Jurkat, Clone E6-1 (cell line): ENCODE data around the gene PPP2R5C.
A peak's percentile ranks its signal among the peaks of the same experiment; 100 is the strongest.

Experiments used
- DNase-seq: peaks from one replicate; pipeline ENCODE4 v3.0.0-alpha.2; 2011; ENCODE audit warnings: low read depth, low spot score
- H3K4me3 ChIP-seq: 2 replicates; pipeline ENCODE4 v1.5.1; 2011; ENCODE audit warnings: mild to moderate bottlenecking, low read length, control low read depth, moderate library complexity

Gene PPP2R5C

GRCh38 chr14:101875041-101875726 lies 113.7 kb downstream of the PPP2R5C start:
- peak overlapping the region; percentile 40 for H3K4me3 ChIP-seq

DNA sequence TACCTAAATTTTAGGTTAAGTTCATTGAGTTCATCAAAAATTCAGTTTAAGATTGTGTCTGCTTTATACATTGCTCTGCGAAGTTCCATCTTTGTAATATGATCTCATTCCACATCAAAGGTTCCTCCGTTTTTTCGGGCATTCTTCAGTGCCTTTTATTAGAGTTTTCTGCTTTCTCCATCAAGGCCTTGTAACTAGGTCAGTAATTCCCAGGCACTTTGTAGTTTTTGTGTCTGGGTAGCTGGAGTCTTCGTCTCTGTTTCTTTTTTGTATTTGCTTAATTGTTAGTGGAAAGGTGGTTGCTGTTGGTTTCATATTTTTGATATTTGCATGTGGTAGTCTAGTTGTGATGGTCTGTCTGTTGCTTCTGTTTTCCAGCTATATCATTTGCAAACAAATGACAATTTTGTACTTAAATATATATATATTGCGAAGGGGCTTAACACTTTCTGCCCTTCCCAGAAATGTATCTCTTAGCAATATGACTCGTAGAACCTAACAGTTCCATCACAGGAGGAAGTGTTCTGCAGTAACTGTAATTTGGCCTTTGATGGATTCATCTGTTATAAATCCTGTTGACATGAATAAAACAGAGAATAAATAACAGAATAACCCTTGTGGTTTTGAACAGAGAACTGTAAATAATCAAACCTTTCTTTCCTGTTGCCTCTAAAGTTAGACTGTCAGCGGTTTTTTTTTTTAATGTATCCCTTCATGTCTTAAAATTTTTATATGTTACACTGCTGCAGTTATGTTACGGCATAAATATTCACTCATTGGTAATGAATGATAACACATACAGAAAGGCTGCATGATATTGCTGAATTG lies 114.4 kb downstream of the PPP2R5C start:
- no peak for DNase-seq

More at GRCh38 chr14:101875041-101875726, 113.7 kb downstream of the PPP2R5C start:
- DNase-seq = no peak

GRCh38 chr14:101876555-101876938 lies 115.0 kb downstream of the PPP2R5C start:
- peak; percentile 93 for DNase-seq
- H3K4me3 ChIP-seq = peak overlapping the region; percentile 40

More for the DNA sequence above, 114.4 kb downstream of the PPP2R5C start:
- H3K4me3 ChIP-seq = peak overlapping the region; percentile 40

GRCh38 chr14:101877766-101878165 lies 116.3 kb downstream of the PPP2R5C start:
- H3K4me3 ChIP-seq = no peak overlapping the region
- DNase-seq = no peak

DNA sequence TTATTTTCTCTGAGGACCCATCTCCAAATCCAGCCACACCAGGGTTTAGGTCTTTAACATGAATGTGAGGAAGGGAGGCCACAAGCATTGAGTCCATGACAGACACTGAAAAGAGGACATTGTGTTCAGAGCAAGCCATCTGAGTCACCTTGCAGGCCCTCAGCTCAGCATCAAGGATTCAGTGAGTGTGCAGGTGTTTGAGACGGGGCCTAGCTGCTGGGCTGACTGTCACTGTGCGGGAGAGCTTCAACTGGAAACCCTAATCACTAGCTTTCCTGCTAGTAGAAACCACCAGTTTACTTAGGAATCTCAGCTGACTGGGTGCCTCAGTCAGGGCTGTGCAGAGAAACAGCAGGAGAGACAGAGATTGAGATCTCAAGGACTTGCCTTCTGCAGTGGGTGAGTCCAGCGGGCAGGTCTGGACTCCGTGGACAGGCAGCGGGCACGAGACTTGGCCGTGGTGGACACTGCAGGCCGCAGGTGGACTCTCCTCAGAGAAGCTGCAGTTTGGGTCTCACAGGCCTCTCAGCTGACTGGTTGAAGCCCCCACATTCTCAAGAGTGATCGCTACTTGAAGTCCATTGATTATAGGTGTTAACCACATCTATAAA lies 116.8 kb downstream of the PPP2R5C start:
- H3K4me3 ChIP-seq = no peak overlapping the region
- DNase-seq = no peak

GRCh38 chr14:101878822-101879528 lies 117.5 kb downstream of the PPP2R5C start:
- H3K4me3 ChIP-seq = no peak overlapping the region
- DNase-seq = no peak

- no peak for DNase-seq
- H3K4me3 ChIP-seq = no peak overlapping the region
Measured at GRCh38 chr14:101879529-101880336, 118.2 kb downstream of the PPP2R5C start.

DNA sequence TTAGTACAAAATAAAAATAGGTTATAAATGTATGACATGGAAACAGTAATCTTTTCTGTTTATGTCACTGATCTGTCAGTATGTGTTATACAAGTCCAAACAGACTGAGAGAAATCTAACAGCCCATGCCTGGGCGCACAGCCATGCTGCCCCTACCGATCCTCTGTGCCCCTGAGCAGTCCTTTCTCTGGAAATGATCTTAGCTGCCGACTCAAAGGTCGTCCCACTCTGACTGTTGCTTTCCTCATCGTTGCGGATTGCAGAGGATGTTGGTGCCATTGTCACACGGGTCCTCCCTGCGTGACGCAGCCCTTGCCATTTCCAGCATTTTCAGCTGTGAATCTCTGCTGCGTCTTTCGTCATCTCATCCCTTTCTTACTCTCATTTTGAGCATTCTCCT lies 119.9 kb downstream of the PPP2R5C start:
- DNase-seq = no peak
- H3K4me3 ChIP-seq = no peak overlapping the region

DNA sequence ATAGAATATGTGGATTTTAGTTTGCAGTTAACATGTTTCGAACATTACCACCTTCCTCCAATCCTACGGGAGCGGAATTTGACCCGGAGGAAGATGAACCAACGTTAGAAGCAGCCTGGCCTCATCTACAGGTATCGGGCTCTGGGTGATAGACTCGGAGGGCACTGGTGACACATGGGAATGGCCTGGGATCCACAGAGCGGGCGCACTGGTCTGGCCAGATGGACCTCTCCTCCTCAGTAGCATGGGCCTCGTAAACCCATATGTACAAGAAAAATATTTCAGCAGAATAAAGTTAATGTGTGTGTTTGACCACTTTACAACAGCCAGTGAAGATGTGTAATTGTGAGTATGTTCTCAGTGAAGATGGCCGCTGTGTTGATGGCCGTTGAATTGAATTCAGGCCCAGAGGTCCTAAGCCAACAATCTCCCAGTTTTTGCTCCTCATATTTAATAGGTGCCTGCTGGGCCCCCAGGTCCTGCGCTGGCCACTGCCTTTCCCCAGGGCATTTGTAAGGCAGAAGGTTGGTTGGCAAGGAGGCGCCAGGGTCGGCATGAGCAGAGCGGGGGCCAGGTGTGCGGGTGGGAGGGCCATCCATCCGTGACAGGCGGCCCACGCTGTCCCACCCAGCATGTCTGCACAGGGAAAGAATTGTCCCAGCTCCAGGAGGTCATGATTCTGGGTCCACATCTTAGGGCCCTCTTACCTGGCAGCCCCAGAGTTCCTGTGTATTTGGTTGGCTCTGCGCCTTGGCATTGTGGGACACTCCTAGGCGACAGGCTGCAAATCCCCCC lies 120.8 kb downstream of the PPP2R5C start:
- H3K4me3 ChIP-seq = no peak overlapping the region

DNA sequence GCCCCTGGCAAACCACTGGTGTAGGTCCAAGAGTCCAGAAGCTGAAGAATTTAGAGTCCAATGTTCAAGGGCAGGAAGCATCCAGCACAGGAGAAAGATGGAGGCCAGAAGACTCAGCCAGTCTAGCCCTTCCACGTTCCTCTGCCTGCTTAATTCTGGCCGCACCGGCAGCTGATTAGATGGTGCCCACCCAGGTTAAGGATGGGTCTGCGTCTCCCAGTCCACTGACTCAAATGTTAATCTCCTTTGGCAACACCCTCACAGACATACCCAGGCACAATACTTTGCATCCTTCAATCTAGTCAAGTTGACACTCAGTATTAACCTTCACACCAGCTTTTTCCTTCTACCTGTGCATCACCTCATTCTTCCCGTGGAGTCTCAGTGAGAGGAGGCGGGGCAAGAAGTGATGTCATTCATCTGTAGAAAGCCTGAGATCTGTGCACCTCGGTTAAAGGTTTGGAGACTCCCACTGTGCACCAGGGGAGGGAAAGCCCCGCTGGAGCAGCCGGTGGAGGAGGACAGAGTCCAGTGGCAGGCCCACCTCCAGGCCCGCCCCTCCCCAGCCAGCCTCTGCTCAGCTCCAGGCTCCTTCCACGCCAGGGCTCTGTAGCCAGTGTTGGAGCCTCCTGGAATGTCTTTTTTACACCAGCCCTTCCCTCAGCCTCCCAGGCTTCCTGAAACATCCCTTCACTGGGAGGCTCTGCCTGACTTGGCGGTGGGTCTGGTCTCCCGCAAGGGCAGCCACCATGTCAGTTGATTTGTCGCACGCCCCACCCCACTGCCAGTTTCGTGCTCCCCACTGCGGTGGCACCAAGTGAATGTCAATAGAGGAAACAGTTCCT lies 122.8 kb downstream of the PPP2R5C start:
- no peak for DNase-seq
- H3K4me3 ChIP-seq = no peak overlapping the region

More for the DNA sequence above, 120.8 kb downstream of the PPP2R5C start:
- no peak for DNase-seq

DNA sequence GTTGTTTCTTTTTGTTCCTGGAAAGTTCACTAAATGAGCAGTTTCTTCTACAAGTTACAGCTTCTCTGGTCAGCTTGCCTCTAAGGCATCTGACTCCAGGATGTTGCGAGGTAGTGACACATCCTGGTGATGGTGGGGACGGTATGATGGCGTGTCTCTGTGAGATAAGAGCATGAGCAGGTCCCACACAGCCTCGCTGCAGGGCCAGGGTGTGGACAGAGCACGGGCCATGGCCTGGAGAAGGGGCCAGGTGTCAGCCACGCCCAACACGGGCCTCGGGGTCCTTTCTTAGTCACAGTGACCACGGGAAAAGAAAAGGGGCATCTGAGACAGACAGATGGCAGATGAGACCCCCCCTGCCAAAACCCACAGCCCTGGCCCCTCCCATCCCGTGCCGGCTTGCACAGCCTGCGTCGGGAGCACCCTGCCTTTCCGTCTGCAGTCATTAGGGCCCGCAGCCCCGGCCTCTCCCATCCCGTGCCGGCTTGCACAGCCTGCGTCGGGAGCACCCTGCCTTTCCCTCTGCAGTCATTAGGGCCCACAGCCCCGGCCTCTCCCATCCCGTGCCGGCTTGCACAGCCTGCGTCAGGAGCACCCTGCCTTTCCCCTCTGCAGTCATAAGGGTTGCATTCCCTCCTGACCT lies 123.5 kb downstream of the PPP2R5C start:
- DNase-seq = no peak
- no peak overlapping the region for H3K4me3 ChIP-seq

DNA sequence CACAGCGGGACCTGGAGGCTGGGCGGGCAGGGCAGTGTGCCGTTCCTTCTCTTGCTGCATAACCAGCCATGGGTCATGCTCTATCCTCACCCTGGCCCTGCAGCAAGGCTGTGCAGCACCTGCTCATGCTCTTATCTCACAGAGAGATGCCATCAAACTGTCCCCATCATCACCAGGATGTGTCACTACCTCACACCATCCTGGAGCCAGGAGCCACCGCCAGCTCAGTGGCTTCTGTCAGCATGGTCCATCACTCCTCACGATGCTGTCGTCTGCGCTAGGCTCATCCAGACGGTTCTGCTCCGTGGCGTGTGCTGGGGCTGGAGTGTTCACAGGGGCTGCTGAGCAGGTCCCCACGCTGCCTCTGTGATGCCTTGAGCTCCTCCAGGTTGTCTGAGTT lies 125.7 kb downstream of the PPP2R5C start:
- no peak overlapping the region for H3K4me3 ChIP-seq
- no peak for DNase-seq

DNA sequence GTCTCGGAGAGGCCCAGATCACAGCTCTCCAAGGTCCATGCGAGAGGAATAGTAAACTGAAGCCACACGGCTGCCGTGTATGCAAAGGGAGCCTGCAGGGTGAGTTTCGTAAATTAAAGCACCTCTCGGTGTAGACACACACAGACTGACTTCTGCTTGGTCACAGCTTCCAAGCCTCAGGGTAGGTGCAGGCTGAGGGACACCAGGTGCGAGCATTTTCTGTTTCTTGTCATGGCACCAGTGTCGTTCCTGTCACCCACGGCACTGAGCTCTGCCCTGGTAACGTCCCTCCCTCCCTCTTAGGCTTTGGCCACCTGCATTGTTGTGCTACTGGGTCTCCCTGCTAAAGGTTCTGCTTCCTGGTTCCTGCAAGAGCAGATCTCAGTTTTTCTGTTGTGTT lies 126.7 kb downstream of the PPP2R5C start:
- DNase-seq = no peak
- no peak overlapping the region for H3K4me3 ChIP-seq

GRCh38 chr14:101889366-101889765 lies 127.9 kb downstream of the PPP2R5C start:
- DNase-seq = no peak
- H3K4me3 ChIP-seq = no peak overlapping the region

- no peak overlapping the region for H3K4me3 ChIP-seq
- DNase-seq = no peak
Measured at GRCh38 chr14:101889898-101890297, 128.4 kb downstream of the PPP2R5C start.

GRCh38 chr14:101891471-101891870 lies 130.0 kb downstream of the PPP2R5C start:
- no peak for DNase-seq
- H3K4me3 ChIP-seq = no peak overlapping the region

DNA sequence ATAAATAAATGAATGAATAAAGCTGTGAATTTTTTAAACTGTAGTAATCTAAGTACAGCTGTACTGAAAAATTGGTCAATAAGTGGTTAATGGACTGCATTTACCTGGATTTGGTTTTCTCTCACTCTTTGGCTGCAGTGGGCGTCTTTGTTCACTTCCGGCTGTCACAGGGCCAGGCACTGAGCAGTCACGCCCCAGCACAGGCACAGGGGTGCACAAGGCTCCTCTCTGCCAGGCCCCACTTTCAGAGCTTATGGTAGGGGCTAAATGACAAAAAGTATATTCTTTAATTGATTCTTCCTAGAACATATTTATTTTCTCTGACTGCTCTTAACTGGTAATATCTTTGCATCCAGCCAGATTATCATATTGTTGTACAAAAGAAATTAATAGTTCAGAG lies 132.2 kb downstream of the PPP2R5C start:
- DNase-seq = no peak
- no peak overlapping the region for H3K4me3 ChIP-seq
